PC-9 (cell line): ENCODE measurements around the gene EIF3K. TPM values are rescaled to one million over a fixed set of nuclear protein-coding genes. Genes with fewer than 3 reads are reported as not detected.
A peak's percentile ranks its signal among the peaks of the same experiment; 100 is the strongest.

Experiments used
- BruUV-seq: library from RNA; stranded (reverse); fragments of 400-500 nt; replicated peaks from 2 replicates; lab custom pipeline; 2021; lab: Mats Ljungman, UMichigan
- CTCF ChIA-PET: fragments of 300-600 bp; sonication (Branson Sonifier 250); formaldehyde crosslinking; loops from one replicate; lab custom pipeline; 2022; ENCODE audit warnings: antibody characterized with exemption; lab: Charles Lee
- POLR2A ChIA-PET: fragments of 300-600 bp; sonication (Branson Sonifier 250); formaldehyde crosslinking; loops from one replicate; lab custom pipeline; 2022; ENCODE audit warnings: antibody characterized with exemption; ENCODE audit not compliant: unreplicated experiment; lab: Charles Lee
- DNase-seq, 2 experiments: peaks; one replicate each; pipeline versions ENCODE4 v3.0.0 to v3.0.0-alpha.2; 2015 to 2022; ENCODE audit warnings: mixed read lengths in 1 of 2
- H2AFZ ChIP-seq: fragments of 200-600 bp; sonication (generic); 2 replicates; pipeline ENCODE4 v1.8.1; 2017; ENCODE audit warnings: antibody characterized with exemption
- H3F3A ChIP-seq: fragments of 200-600 bp; sonication (generic); 2 replicates; pipeline ENCODE4 v1.8.1; 2017; ENCODE audit warnings: antibody characterized with exemption, mild to moderate bottlenecking, low read depth; ENCODE audit not compliant: insufficient read depth
- H3K27ac ChIP-seq: fragments of 200-600 bp; sonication (generic); 2 replicates; pipeline ENCODE4 v1.6.1; 2016; ENCODE audit warnings: mixed run types
- H3K27me3 ChIP-seq: fragments of 200-600 bp; sonication (generic); 2 replicates; pipeline ENCODE4 v1.6.1; 2016; ENCODE audit warnings: low read depth, mixed run types; ENCODE audit not compliant: insufficient read depth
- H3K36me3 ChIP-seq: fragments of 200-600 bp; sonication (generic); 2 replicates; pipeline ENCODE4 v1.6.1; 2016; ENCODE audit warnings: low read depth, mixed run types
- H3K4me1 ChIP-seq: fragments of 200-600 bp; sonication (generic); replicated peaks from 2 replicates; pipeline ENCODE4 v1.6.1; 2016; ENCODE audit warnings: mixed run types; ENCODE audit not compliant: insufficient read depth
- H3K4me2 ChIP-seq: fragments of 200-600 bp; sonication (generic); 2 replicates; pipeline ENCODE4 v1.6.1; 2017; ENCODE audit warnings: mixed run types
- H3K4me3 ChIP-seq: fragments of 200-600 bp; sonication (generic); 2 replicates; pipeline ENCODE4 v1.6.1; 2016; ENCODE audit warnings: mixed run types
- H3K79me2 ChIP-seq: fragments of 200-600 bp; sonication (generic); 2 replicates; pipeline ENCODE4 v1.6.1; 2017; ENCODE audit warnings: low read depth, mixed run types
- H3K9me2 ChIP-seq: fragments of 200-600 bp; sonication (generic); 2 replicates; pipeline ENCODE4 v1.8.1; 2017; ENCODE audit warnings: mild to moderate bottlenecking; ENCODE audit not compliant: insufficient read depth
- H3K9me3 ChIP-seq: fragments of 200-600 bp; sonication (generic); 2 replicates; pipeline ENCODE4 v1.8.1; 2016; ENCODE audit warnings: low read depth; ENCODE audit not compliant: insufficient read depth
- H4K20me1 ChIP-seq: fragments of 200-600 bp; sonication (generic); 2 replicates; pipeline ENCODE4 v1.8.1; 2017; ENCODE audit not compliant: insufficient read depth
- CTCF ChIP-seq: fragments of 200-600 bp; sonication (generic); conservative IDR thresholded peaks from 2 replicates; pipeline ENCODE4 v1.6.1; 2017; ENCODE audit warnings: mixed run types, antibody characterized with exemption, mild to moderate bottlenecking, moderate library complexity
- EZH2 ChIP-seq: fragments of 200-600 bp; sonication (generic); IDR thresholded peaks from 2 replicates; pipeline ENCODE4 v1.8.0; 2017; ENCODE audit warnings: antibody characterized with exemption, low read depth
- intact Hi-C: fragments of 100-400 bp; cut with micrococcal nuclease; formaldehyde crosslinking; loops from one replicate; pipeline ENCODE4 v1.10.0; 2022; ENCODE audit not compliant: unreplicated experiment
- total RNA-seq: library from RNA; stranded (reverse); gene quantifications from 2 replicates; pipeline ENCODE4 v1.2.3, GENCODE V29; 2021

The EIF3K gene
- total RNA-seq, 1 experiment from 2014 or later = 230 TPM

DNA sequence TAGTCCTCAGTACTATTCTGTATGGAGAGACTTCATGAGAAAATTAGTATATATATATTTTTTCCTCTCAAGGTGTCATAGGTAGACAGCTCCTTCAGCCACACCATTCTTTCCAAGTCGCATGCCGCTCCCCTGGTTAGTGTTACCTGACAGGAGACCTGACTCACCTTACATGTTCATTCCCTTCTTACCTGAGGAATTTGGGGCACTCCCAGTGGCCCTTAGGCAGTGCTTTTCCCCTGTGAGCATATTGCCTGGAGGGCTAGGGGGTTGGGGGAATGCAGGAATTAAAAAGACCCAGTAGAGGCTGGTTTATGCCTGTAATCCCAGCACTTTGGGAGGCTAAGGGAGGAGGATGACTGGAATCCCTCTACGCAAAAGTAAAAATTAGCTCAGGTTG is 19.5 kb downstream of the EIF3K start:
- peaks cover 46% of the 10 kb centered on the region for H3K4me1 ChIP-seq
- CTCF ChIA-PET = interaction anchor here (0.6 to 0.8 kb wide), 3 partner anchors 9 to 265 kb away, joined by 3 to 10 read pairs (median 3); partner anchors contain the start of gene ACTN4

GRCh38 chr19:38639679-38640078 is 20.7 kb downstream of the EIF3K start:
- H3K9me3 ChIP-seq = no peaks in the 10 kb centered on the region
- H3K79me2 ChIP-seq = peaks cover 12% of the 10 kb centered on the region
- no peak for DNase-seq
- no peaks in the 10 kb centered on the region for H3K27me3 ChIP-seq
- H3K36me3 ChIP-seq = peaks cover 11% of the 10 kb centered on the region; the same call in 1 of the 2 replicates
- H3K9me2 ChIP-seq = no peaks in the 10 kb centered on the region
- no peaks in the 10 kb centered on the region for H4K20me1 ChIP-seq
- H3K4me3 ChIP-seq = no peak overlapping the region
- peaks cover 44% of the 10 kb centered on the region; the same call in 1 of the 2 replicates for H3F3A ChIP-seq
- H3K4me1 ChIP-seq = peaks cover 46% of the 10 kb centered on the region
- no peak overlapping the region for H3K4me2 ChIP-seq
- BruUV-seq = no TSS peak
- no peak overlapping the region for H3K27ac ChIP-seq
- intact Hi-C loops = loop anchor here (5.0 to 10.0 kb wide), 3 partner anchors 82 to 405 kb away; no protein-coding TSS in a partner anchor
- ChIA-PET POLR2A (interaction anchor here (0.7 kb wide), 3 partner anchors 25 to 60 kb away, joined by 3 to 5 read pairs (median 3); no protein-coding TSS in a partner anchor), CTCF (no interaction called here)
- TF ChIP-seq EZH2 (no peak), CTCF (no peak)
- H2AFZ ChIP-seq = no peak overlapping the region

More for the DNA sequence above, 19.5 kb downstream of the EIF3K start:
- peak; percentile 83 to 85 for DNase-seq
- H3F3A ChIP-seq = peaks cover 54% of the 10 kb centered on the region; the same call in 1 of the 2 replicates
- peak overlapping the region; percentile 56 for H3K27ac ChIP-seq
- no peaks in the 10 kb centered on the region for H3K27me3 ChIP-seq
- no peaks in the 10 kb centered on the region for H4K20me1 ChIP-seq
- peak overlapping the region; percentile 18 for H3K4me2 ChIP-seq
- no peaks in the 10 kb centered on the region for H3K9me3 ChIP-seq
- no peak overlapping the region for H2AFZ ChIP-seq
- H3K9me2 ChIP-seq = no peaks in the 10 kb centered on the region
- intact Hi-C loops = loop anchor here (5.0 to 10.0 kb wide), 3 partner anchors 81 to 404 kb away; no protein-coding TSS in a partner anchor
- peaks cover 13% of the 10 kb centered on the region for H3K79me2 ChIP-seq
- BruUV-seq = no TSS peak
- H3K36me3 ChIP-seq = peaks cover 11% of the 10 kb centered on the region; the same call in 1 of the 2 replicates
- POLR2A ChIA-PET = interaction anchor here (0.6 to 0.9 kb wide), 6 partner anchors 9 to 97 kb away, joined by 5 to 10 read pairs (median 7); partner anchors contain the start of gene ACTN4
- no peak overlapping the region for H3K4me3 ChIP-seq
- TF ChIP-seq CTCF = no peak
- TF ChIP-seq EZH2 = no peak

DNA sequence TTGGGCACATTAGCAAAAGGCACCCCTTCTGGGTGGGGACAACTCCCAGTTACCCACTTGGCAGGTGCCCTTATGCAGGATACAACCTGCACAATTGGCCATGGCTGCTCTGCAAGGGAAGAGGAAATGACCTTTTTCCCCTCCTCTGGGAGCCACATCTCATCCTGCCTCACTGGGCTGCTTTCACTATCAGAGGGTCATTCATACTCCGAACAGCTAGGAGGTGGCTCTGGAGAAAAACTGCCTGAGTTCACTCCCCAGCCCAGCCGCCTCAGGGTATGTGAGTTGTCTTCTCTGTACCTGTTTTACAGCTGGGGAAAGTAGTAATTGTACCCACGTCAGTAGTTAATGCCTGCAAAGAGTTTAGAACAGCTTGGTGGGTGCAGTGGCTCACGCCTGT is 21.4 kb downstream of the EIF3K start:
- peaks cover 4% of the 10 kb centered on the region; the same call in 1 of the 2 replicates for H3K36me3 ChIP-seq
- no peak overlapping the region for H3K27ac ChIP-seq
- no peaks in the 10 kb centered on the region for H4K20me1 ChIP-seq
- POLR2A ChIA-PET = interaction anchor here (0.6 kb wide), 1 partner anchor 225 kb away, joined by 7 read pairs; no protein-coding TSS in a partner anchor
- DNase-seq = no peak
- peaks cover 44% of the 10 kb centered on the region for H3K4me1 ChIP-seq
- H3K4me2 ChIP-seq = no peak overlapping the region
- peaks cover 5% of the 10 kb centered on the region for H3K79me2 ChIP-seq
- CTCF ChIA-PET = no interaction called here
- no TSS peak for BruUV-seq
- intact Hi-C loops = no loop called here
- H3K4me3 ChIP-seq = no peak overlapping the region
- H3K9me3 ChIP-seq = no peaks in the 10 kb centered on the region
- H3K9me2 ChIP-seq = no peaks in the 10 kb centered on the region
- no peaks in the 10 kb centered on the region for H3K27me3 ChIP-seq
- TF ChIP-seq EZH2 (no peak), CTCF (no peak)
- peaks cover 38% of the 10 kb centered on the region; the same call in 1 of the 2 replicates for H3F3A ChIP-seq
- no peak overlapping the region for H2AFZ ChIP-seq
